BJ (cell line): ENCODE results near the gene DPP6. TPM values are rescaled to one million over a fixed set of nuclear protein-coding genes. Genes with fewer than 3 reads are reported as not detected.

Experiments
- CTCF ChIA-PET: fragments of 350-600 bp; formaldehyde crosslinking; extraction: SDS; loops from one replicate; lab custom pipeline; 2021; ENCODE audit warnings: antibody characterized with exemption, inconsistent platforms; lab: Yijun Ruan, JAX
- POLR2A ChIA-PET: fragments of 300-600 bp; sonication (Branson Sonifier 250); formaldehyde crosslinking; extraction: SDS; loops from one replicate; lab custom pipeline; 2021; ENCODE audit warnings: antibody characterized with exemption; lab: Charles Lee
- DNase-seq: peaks from one replicate; pipeline ENCODE4 v3.0.0-alpha.2; 2011; ENCODE audit warnings: low read depth
- H3K27me3 ChIP-seq: 2 replicates; pipeline ENCODE4 v1.6.0; 2011; ENCODE audit warnings: low read length; ENCODE audit not compliant: control insufficient read depth, insufficient read depth
- H3K36me3 ChIP-seq: 2 replicates; pipeline ENCODE4 v1.5.1; 2011; ENCODE audit warnings: low read length; ENCODE audit not compliant: control insufficient read depth, insufficient read depth
- H3K4me3 ChIP-seq: 2 replicates; pipeline ENCODE4 v1.5.1; 2011; ENCODE audit warnings: low read depth, mild to moderate bottlenecking, control low read depth, low read length
- polyA plus RNA-seq: library from polyadenylated mRNA; depleted of rRNA; stranded (reverse); fragments of >200 nt; gene quantifications from 2 replicates; pipeline ENCODE4 v1.2.3, GENCODE V29; 2011
- TF ChIP-seq, protein P1 (sequence below): IDR thresholded peaks from 2 replicates; pipeline ENCODE4 v1.5.1; 2011; ENCODE audit warnings: low read depth, mild to moderate bottlenecking, control low read depth, inconsistent platforms, low read length, moderate library complexity; ENCODE audit not compliant: insufficient read depth

DPP6 gene
- polyA plus RNA-seq, 1 experiment, result not detected

GRCh38 chr7:154509192-154509591, 457.0 kb downstream of the DPP6 start:
- ChIA-PET CTCF (no interaction called here), POLR2A (no interaction called here)
- TF ChIP-seq, protein P1, sequence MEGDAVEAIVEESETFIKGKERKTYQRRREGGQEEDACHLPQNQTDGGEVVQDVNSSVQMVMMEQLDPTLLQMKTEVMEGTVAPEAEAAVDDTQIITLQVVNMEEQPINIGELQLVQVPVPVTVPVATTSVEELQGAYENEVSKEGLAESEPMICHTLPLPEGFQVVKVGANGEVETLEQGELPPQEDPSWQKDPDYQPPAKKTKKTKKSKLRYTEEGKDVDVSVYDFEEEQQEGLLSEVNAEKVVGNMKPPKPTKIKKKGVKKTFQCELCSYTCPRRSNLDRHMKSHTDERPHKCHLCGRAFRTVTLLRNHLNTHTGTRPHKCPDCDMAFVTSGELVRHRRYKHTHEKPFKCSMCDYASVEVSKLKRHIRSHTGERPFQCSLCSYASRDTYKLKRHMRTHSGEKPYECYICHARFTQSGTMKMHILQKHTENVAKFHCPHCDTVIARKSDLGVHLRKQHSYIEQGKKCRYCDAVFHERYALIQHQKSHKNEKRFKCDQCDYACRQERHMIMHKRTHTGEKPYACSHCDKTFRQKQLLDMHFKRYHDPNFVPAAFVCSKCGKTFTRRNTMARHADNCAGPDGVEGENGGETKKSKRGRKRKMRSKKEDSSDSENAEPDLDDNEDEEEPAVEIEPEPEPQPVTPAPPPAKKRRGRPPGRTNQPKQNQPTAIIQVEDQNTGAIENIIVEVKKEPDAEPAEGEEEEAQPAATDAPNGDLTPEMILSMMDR, result no peak
- Histone ChIP-seq H3K36me3 (no peaks in the 10 kb centered on the region), H3K27me3 (no peaks in the 10 kb centered on the region), H3K4me3 (no peak overlapping the region)
- DNase-seq, result no peak

DNA sequence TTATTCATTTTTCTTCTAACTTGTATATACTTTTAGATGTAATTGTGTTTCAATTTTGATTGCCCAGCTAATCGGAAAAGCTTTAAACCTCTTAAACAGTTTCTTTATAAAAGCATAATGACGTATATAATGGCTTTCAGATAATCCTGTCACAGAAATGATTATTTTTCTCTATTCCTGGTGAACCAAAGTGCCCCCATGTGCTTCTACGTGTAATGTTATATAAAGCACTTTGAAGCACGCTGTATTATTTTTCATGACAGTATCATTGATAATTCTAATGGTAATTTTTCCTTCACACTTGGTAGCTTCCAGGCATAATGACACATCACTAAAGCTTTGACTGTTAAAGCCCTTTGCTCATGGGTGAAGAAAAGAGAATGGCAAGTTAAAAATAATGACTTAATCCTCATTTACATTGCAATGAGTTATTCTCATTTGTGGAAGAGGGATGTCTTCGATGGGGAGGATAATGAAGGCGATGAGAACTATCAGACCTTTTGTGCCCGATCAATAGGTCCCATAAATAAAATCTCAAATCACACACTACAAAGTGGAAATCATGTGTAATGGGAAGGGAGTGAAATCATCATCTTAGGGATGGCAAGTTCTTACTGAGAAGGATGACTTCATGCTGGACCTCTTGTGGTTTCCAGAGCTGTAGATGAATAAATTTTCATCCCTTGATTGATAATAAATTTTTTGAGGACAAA, 460.1 kb downstream of the DPP6 start:
- Histone ChIP-seq H3K4me3 (no peak overlapping the region), H3K27me3 (no peaks in the 10 kb centered on the region), H3K36me3 (no peaks in the 10 kb centered on the region)
- CTCF ChIA-PET, result no interaction called here
- TF ChIP-seq, protein P1, result no peak
- no peak for DNase-seq
- POLR2A ChIA-PET, result no interaction called here

GRCh38 chr7:154517768-154518167, 465.6 kb downstream of the DPP6 start:
- CTCF ChIA-PET, result interaction anchor here (1.0 kb wide), 1 partner anchor 270 kb away, joined by 3 read pairs; no protein-coding TSS in a partner anchor

GRCh38 chr7:154519229-154519628, 467.0 kb downstream of the DPP6 start:
- CTCF ChIA-PET, result no interaction called here
- no peaks in the 10 kb centered on the region for H3K27me3 ChIP-seq
- no peak overlapping the region for H3K4me3 ChIP-seq
- H3K36me3 ChIP-seq, result no peaks in the 10 kb centered on the region
- DNase-seq, result no peak
- POLR2A ChIA-PET, result no interaction called here
- TF ChIP-seq, protein P1, result no peak

More at GRCh38 chr7:154517768-154518167, 465.6 kb downstream of the DPP6 start:
- POLR2A ChIA-PET, result no interaction called here
- DNase-seq, result no peak
- Histone ChIP-seq H3K4me3 (no peak overlapping the region), H3K27me3 (no peaks in the 10 kb centered on the region), H3K36me3 (no peaks in the 10 kb centered on the region)
- TF ChIP-seq, protein P1, result no peak

DNA sequence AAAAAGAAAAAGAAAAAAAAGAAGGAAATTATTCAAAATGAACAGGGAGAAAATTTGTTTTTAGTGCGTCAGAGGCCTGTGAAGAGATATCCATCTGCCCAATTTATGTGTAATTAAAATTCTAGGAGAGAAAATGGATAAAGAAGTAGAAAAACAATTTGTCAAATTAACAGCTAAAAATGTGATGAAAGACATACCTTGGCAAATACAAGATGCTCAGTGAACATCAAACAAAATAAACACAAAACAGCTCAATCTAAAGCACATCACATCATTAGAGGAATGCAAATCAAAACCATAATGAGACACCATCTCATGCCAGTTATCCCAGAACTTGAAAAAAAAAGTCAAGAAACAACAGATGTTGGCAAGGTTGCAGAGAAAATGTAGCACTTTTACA, 477.9 kb downstream of the DPP6 start:
- Histone ChIP-seq H3K4me3 (no peak overlapping the region), H3K27me3 (no peaks in the 10 kb centered on the region), H3K36me3 (no peaks in the 10 kb centered on the region)
- CTCF ChIA-PET, result no interaction called here
- DNase-seq, result no peak
- POLR2A ChIA-PET, result no interaction called here
- TF ChIP-seq, protein P1, result no peak
